ENCODE measurements around the gene GRP.
A peak's percentile ranks its signal among the peaks of the same experiment; 100 is the strongest.

GRP gene

GRCh38 chr18:59219672-59220163, at the start of gene GRP:
TSS of gene GRP (plus strand) at chr18:59220158. CDS start at chr18:59220266, 108 bp downstream.
- DNase-seq (ENCODE audit: low read depth, low spot score) = no peak

DNA sequence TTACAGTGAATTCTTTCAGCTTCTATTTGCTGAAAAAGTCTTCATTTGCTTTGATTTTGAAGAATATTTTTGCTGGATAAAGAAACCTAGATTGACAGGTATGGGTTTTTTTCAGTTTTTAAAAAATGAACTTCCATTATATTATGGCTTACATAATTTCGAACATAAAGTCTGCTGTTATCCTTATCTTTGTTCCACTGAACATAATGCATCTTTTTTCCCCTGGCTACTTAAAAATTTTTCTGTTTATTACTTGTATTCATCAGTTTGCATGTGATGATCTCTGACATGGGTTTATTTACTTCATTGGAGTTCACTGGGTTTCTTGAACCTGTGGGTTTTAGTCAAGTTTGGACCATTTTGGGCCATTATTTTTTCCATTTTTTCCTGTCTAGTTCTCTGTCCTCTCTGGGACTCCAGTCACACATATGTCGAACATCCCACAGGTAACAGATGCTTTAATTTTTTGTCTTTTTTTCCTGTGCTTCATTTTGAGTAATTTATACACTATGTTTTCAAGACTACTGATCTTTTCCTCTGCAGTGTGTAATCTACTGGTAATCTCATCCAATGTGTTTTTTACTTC, 47.2 kb upstream of the GRP start:
- no peak for DNase-seq (ENCODE audit: low read depth, low spot score)

GRCh38 chr18:59177485-59177884, 42.5 kb upstream of the GRP start:
- no peak for DNase-seq (ENCODE audit: low read depth, low spot score)

- peak; percentile 48 for DNase-seq (ENCODE audit: low read depth, low spot score)
These were observed 39.7 kb upstream of the GRP start for GRCh38 chr18:59180150-59180845.

- no peak for DNase-seq (ENCODE audit: low read depth, low spot score)
These were observed 37.3 kb upstream of the GRP start for GRCh38 chr18:59182673-59183072.

DNA sequence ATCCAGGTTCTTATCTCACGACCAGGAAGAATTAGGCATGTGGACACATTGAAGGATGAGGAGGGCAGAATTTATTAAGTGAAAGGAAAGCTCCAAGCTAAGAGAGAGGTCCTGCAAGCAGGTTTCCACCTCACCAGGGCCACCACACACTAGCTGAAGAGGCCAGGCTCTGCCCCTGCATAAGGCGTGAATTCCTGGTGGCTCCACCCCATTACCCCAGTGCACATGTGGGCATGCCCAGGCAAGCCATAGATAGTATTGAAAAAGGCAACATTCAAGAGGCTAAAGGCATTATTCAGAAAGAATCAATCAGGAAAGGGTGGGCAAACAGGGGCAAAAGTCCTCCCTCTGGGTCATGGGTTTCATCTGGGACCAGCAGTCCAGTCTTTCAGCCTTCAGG, 30.9 kb upstream of the GRP start:
- DNase-seq (ENCODE audit: low read depth, low spot score) = no peak

GRCh38 chr18:59189746-59190145, 30.2 kb upstream of the GRP start:
- DNase-seq (ENCODE audit: low read depth, low spot score) = no peak

- DNase-seq (ENCODE audit: low read depth, low spot score) = no peak
These were observed 23.7 kb upstream of the GRP start for GRCh38 chr18:59196161-59196725.

- no peak for DNase-seq (ENCODE audit: low read depth, low spot score)
These were observed 22.3 kb upstream of the GRP start for GRCh38 chr18:59197636-59198035.

GRCh38 chr18:59198215-59198614, 21.7 kb upstream of the GRP start:
- DNase-seq (ENCODE audit: low read depth, low spot score) = no peak

GRCh38 chr18:59200787-59201186, 19.2 kb upstream of the GRP start:
- no peak for DNase-seq (ENCODE audit: low read depth, low spot score)

GRCh38 chr18:59202258-59202820, 17.6 kb upstream of the GRP start:
- no peak for DNase-seq (ENCODE audit: low read depth, low spot score)

GRCh38 chr18:59207506-59207905, 12.5 kb upstream of the GRP start:
- DNase-seq (ENCODE audit: low read depth, low spot score) = no peak

DNA sequence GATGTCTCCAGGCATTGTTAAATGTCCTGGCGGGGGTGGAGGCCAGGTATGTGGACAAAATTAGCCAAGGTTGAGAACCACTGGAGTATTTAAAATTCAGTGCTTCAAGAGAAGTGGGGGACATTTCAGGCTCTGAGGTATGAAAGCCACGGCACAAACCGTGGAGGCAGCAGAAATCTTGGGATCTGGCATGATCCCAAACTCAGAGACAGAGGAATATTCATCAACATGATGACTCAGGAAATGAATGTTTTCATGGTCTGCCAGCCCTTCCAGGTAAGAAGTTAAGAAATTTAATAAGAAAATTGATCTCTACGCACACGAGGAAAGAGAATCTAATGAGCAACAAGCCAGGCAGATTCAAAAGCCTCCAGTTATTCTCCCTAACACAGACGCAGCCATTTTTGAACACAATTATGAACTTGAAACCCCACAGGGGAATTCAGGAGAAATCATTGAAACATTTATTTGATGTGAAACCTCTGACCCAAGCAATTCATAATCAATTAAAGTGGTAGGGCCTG, 11.3 kb upstream of the GRP start:
- DNase-seq (ENCODE audit: low read depth, low spot score) = peak; percentile 7

- DNase-seq (ENCODE audit: low read depth, low spot score) = no peak
These were observed 9.7 kb upstream of the GRP start for GRCh38 chr18:59210299-59210698.

- DNase-seq (ENCODE audit: low read depth, low spot score) = no peak
These were observed 8.3 kb upstream of the GRP start for GRCh38 chr18:59211629-59212028.

GRCh38 chr18:59218018-59218417, 1.9 kb upstream of the GRP start:
- DNase-seq (ENCODE audit: low read depth, low spot score) = no peak

GRCh38 chr18:59220164-59220783, 316 bp downstream of the GRP start:
- DNase-seq (ENCODE audit: low read depth, low spot score) = peak; percentile 16

- peak; percentile 6 for DNase-seq (ENCODE audit: low read depth, low spot score)
These were observed 1.1 kb downstream of the GRP start for GRCh38 chr18:59220784-59221765.

GRCh38 chr18:59222341-59222740, 2.4 kb downstream of the GRP start:
- no peak for DNase-seq (ENCODE audit: low read depth, low spot score)

- no peak for DNase-seq (ENCODE audit: low read depth, low spot score)
These were observed 8.4 kb downstream of the GRP start for GRCh38 chr18:59228351-59228750.
